ENCODE measurements around the gene PIP5K1C. TPM values are rescaled to one million over a fixed set of nuclear protein-coding genes. Genes with fewer than 3 reads are reported as not detected.

The PIP5K1C gene
- total and polyA plus RNA-seq, 9 donors, result 6.0 to 41.7 (median 30.8) TPM

GRCh38 chr19:3720349-3720917 is 20.2 kb upstream of the PIP5K1C start:
- peaks cover 2% of the 10 kb centered on the region for H3K27me3 ChIP-seq
- WGBS, 3 donors, result 14 to 18% (median 16%) methylated on average over 9 of the region's 9 CpGs
- TF ChIP-seq POLR2A (IDR thresholded peaks at IDR 0.05), result no peak
- TF ChIP-seq CTCF (IDR thresholded peaks at IDR 0.05), result no peak
- TF ChIP-seq EP300 (IDR thresholded peaks at IDR 0.05), result no peak

GRCh38 chr19:3719868-3720267 is 19.6 kb upstream of the PIP5K1C start:
- intact Hi-C loops (cut with DNase I), result no loop called here
- TF ChIP-seq CTCF (IDR thresholded peaks at IDR 0.05) (no peak), POLR2A (IDR thresholded peaks at IDR 0.05) (no peak), EP300 (IDR thresholded peaks at IDR 0.05) (no peak)
- H3K27ac ChIP-seq, result no peak overlapping the region
- H3K4me1 ChIP-seq (ENCODE audit: insufficient read depth), result no peaks in the 10 kb centered on the region
- H3K36me3 ChIP-seq, result no peaks in the 10 kb centered on the region
- peaks cover 2% of the 10 kb centered on the region for H3K27me3 ChIP-seq
- DNase-seq, result no peak
- no peak overlapping the region for H3K4me3 ChIP-seq
- H3K9me3 ChIP-seq, result no peaks in the 10 kb centered on the region
- WGBS, 3 donors, result 71 to 77% (median 73%) methylated on average over 4 of the region's 4 CpGs

More at GRCh38 chr19:3720349-3720917, 20.2 kb upstream of the PIP5K1C start:
- H3K9me3 ChIP-seq, result no peaks in the 10 kb centered on the region
- DNase-seq, result no peak
- intact Hi-C loops (cut with DNase I), result no loop called here
- no peaks in the 10 kb centered on the region for H3K36me3 ChIP-seq
- H3K4me3 ChIP-seq, result no peak overlapping the region
- no peaks in the 10 kb centered on the region for H3K4me1 ChIP-seq (ENCODE audit: insufficient read depth)
- no peak overlapping the region for H3K27ac ChIP-seq

GRCh38 chr19:3716147-3716668 is 15.9 kb upstream of the PIP5K1C start:
- TF ChIP-seq POLR2A (IDR thresholded peaks at IDR 0.05) (no peak), EP300 (IDR thresholded peaks at IDR 0.05) (no peak), CTCF (IDR thresholded peaks at IDR 0.05) (no peak)
- intact Hi-C loops (cut with DNase I), result no loop called here
- 77 to 82% (median 78%) methylated on average over 16 of the region's 16 CpGs for WGBS, 3 donors

GRCh38 chr19:3712663-3713611 is 12.7 kb upstream of the PIP5K1C start:
- H3K27ac ChIP-seq, result no peak overlapping the region
- 35 to 41% (median 40%) methylated on average over 23 of the region's 23 CpGs for WGBS, 3 donors

More at GRCh38 chr19:3716147-3716668, 15.9 kb upstream of the PIP5K1C start:
- Histone ChIP-seq H3K9me3 (no peaks in the 10 kb centered on the region), H3K27me3 (peaks cover 2% of the 10 kb centered on the region), H3K4me3 (no peak overlapping the region), H3K27ac (no peak overlapping the region), H3K36me3 (no peaks in the 10 kb centered on the region), H3K4me1 (ENCODE audit: insufficient read depth) (no peaks in the 10 kb centered on the region)
- no peak for DNase-seq

More at GRCh38 chr19:3712663-3713611, 12.7 kb upstream of the PIP5K1C start:
- H3K4me1 ChIP-seq (ENCODE audit: insufficient read depth), result no peaks in the 10 kb centered on the region
- no peaks in the 10 kb centered on the region for H3K27me3 ChIP-seq
- DNase-seq, result no peak
- intact Hi-C loops (cut with DNase I), result no loop called here
- H3K9me3 ChIP-seq, result no peaks in the 10 kb centered on the region
- no peak overlapping the region for H3K4me3 ChIP-seq
- H3K36me3 ChIP-seq, result no peaks in the 10 kb centered on the region
- TF ChIP-seq EP300 (IDR thresholded peaks at IDR 0.05), result no peak
- TF ChIP-seq POLR2A (IDR thresholded peaks at IDR 0.05), result no peak
- TF ChIP-seq CTCF (IDR thresholded peaks at IDR 0.05), result no peak

Measured in ovary (tissue), 9 donors.